Mesenchymal stem cell (in vitro differentiated cells and primary cell): ENCODE measurements around the gene FGFBP2.

Experiments
- DNase-seq: peaks from one replicate; pipeline ENCODE4 v3.0.0-alpha.2; 2013
- H2AFZ ChIP-seq: one replicate; pipeline ENCODE4 v1.6.1; 2013; ENCODE audit warnings: low read depth, mild to moderate bottlenecking, control low read depth, inconsistent platforms, low read length, moderate library complexity
- H2AK5ac ChIP-seq: 2 replicates; pipeline ENCODE4 v1.6.1; 2013; ENCODE audit warnings: low read length, moderate library complexity, mild to moderate bottlenecking, inconsistent platforms; ENCODE audit not compliant: severe bottlenecking
- H2BK120ac ChIP-seq: one replicate; pipeline ENCODE4 v1.6.1; 2013; ENCODE audit warnings: low read depth, mild to moderate bottlenecking, inconsistent platforms, low read length, moderate library complexity
- H2BK12ac ChIP-seq, 2 experiments: one replicate each; pipeline ENCODE4 v1.6.1; 2013; ENCODE audit warnings: inconsistent platforms in 2 of 2, low read length in 2 of 2, mild to moderate bottlenecking in 2 of 2, moderate library complexity in 2 of 2, control low read depth in 1 of 2
- H2BK15ac ChIP-seq: one replicate; pipeline ENCODE4 v1.6.1; 2013; ENCODE audit warnings: mild to moderate bottlenecking, low read depth, inconsistent platforms; ENCODE audit not compliant: poor library complexity, severe bottlenecking
- H2BK5ac ChIP-seq: 2 replicates; pipeline ENCODE4 v1.6.1; 2013; ENCODE audit warnings: low read depth, mild to moderate bottlenecking, low read length, control low read depth, inconsistent platforms; ENCODE audit not compliant: poor library complexity, severe bottlenecking
- H3K14ac ChIP-seq, 2 experiments: one replicate each; pipeline ENCODE4 v1.6.1; 2013; ENCODE audit warnings: inconsistent platforms in 2 of 2, low read length in 2 of 2, control low read depth in 1 of 2, mild to moderate bottlenecking in 1 of 2, moderate library complexity in 1 of 2
- H3K18ac ChIP-seq, 2 experiments: one replicate each; pipeline ENCODE4 v1.6.1; 2013; ENCODE audit warnings: inconsistent platforms in 2 of 2, low read length in 2 of 2, control low read depth in 1 of 2, low read depth in 1 of 2, mild to moderate bottlenecking in 1 of 2
- H3K23ac ChIP-seq, 2 experiments: one replicate each; pipeline ENCODE4 v1.6.1; 2013; ENCODE audit warnings: inconsistent platforms in 2 of 2, low read length in 2 of 2, mild to moderate bottlenecking in 2 of 2, moderate library complexity in 2 of 2, control low read depth in 1 of 2
- H3K27ac ChIP-seq: 2 replicates; pipeline ENCODE4 v1.5.1; 2013; ENCODE audit warnings: mild to moderate bottlenecking, moderate library complexity, low read length, control low read depth, inconsistent platforms; ENCODE audit not compliant: poor library complexity, severe bottlenecking
- H3K27me3 ChIP-seq, 2 experiments: 2 replicates each; pipeline versions ENCODE4 v1.6.1 to v1.7.0; 2013; ENCODE audit warnings: low read length in 2 of 2, mild to moderate bottlenecking in 2 of 2, moderate library complexity in 2 of 2, control low read depth in 1 of 2, inconsistent platforms in 1 of 2; ENCODE audit not compliant: control insufficient read depth in 1 of 2, insufficient read depth in 1 of 2
- H3K36me3 ChIP-seq, 2 experiments: 2 replicates each; pipeline versions ENCODE4 v1.6.1 to v1.7.0; 2013; ENCODE audit warnings: low read length in 2 of 2, control low read depth in 1 of 2, inconsistent platforms in 1 of 2, low read depth in 1 of 2, mild to moderate bottlenecking in 1 of 2; ENCODE audit not compliant: insufficient read depth in 2 of 2, control insufficient read depth in 1 of 2
- H3K4ac ChIP-seq, 2 experiments: one replicate each; pipeline ENCODE4 v1.6.1; 2013; ENCODE audit warnings: inconsistent platforms in 2 of 2, low read length in 2 of 2, mild to moderate bottlenecking in 2 of 2, moderate library complexity in 2 of 2, control low read depth in 1 of 2, low read depth in 1 of 2
- H3K4me1 ChIP-seq: 2 replicates; pipeline ENCODE4 v1.6.1; 2013; ENCODE audit warnings: low read depth, low read length, control low read depth; ENCODE audit not compliant: control insufficient read depth, insufficient read depth
- H3K4me2 ChIP-seq: 2 replicates; pipeline ENCODE4 v1.6.1; 2013; ENCODE audit warnings: low read length, mild to moderate bottlenecking, inconsistent platforms; ENCODE audit not compliant: poor library complexity, severe bottlenecking
- H3K4me3 ChIP-seq, 2 experiments: 2 replicates each; pipeline versions ENCODE4 v1.5.1 to v1.7.0; 2013; ENCODE audit warnings: low read length in 2 of 2, mild to moderate bottlenecking in 2 of 2, control low read depth in 1 of 2, low read depth in 1 of 2; ENCODE audit not compliant: insufficient read depth in 1 of 2
- H3K79me1 ChIP-seq: replicated peaks from 2 replicates; pipeline ENCODE4 v1.6.1; 2013; ENCODE audit warnings: mild to moderate bottlenecking, control low read depth, low read length, inconsistent platforms; ENCODE audit not compliant: poor library complexity, severe bottlenecking
- H3K9ac ChIP-seq: 2 replicates; pipeline ENCODE4 v1.7.0; 2013; ENCODE audit warnings: mild to moderate bottlenecking, low read length, moderate library complexity
- H3K9me3 ChIP-seq: 2 replicates; pipeline ENCODE4 v1.7.0; 2013; ENCODE audit warnings: mild to moderate bottlenecking, low read length; ENCODE audit not compliant: control insufficient read depth
- H4K8ac ChIP-seq: one replicate; pipeline ENCODE4 v1.6.1; 2013; ENCODE audit warnings: inconsistent platforms, mild to moderate bottlenecking, low read length, moderate library complexity
- H4K91ac ChIP-seq: one replicate; pipeline ENCODE4 v1.6.1; 2013; ENCODE audit warnings: mild to moderate bottlenecking, low read length, inconsistent platforms
- WGBS: methylation state at CpG from one replicate; pipeline ENCODE4 v1.1.7; 2013; ENCODE audit warnings: mixed read lengths; 5-methylcytosine and 5-hydroxymethylcytosine counted together

Gene FGFBP2

GRCh38 chr4:15968551-15969300, 5.8 kb upstream of the FGFBP2 start:
- no peak for DNase-seq
- Histone ChIP-seq H3K4me1 (no peaks in the 10 kb centered on the region), H3K9ac (no peak overlapping the region), H3K4me2 (no peak overlapping the region), H3K27ac (no peak overlapping the region), H2BK120ac (no peak overlapping the region), H3K23ac (no peak overlapping the region), H4K91ac (no peak overlapping the region), H3K4me3 (no peak overlapping the region), H3K79me1 (no peaks in the 10 kb centered on the region), H2AFZ (no peak overlapping the region), H2BK12ac (no peak overlapping the region), H3K14ac (no peak overlapping the region), H2BK5ac (no peak overlapping the region), H3K27me3 (peaks cover 0 to 8% of the 10 kb centered on the region in 2 experiments), H3K4ac (no peak overlapping the region), H3K9me3 (peaks cover 7% of the 10 kb centered on the region), H3K36me3 (no peaks in the 10 kb centered on the region), H4K8ac (no peak overlapping the region), H3K18ac (no peak overlapping the region), H2BK15ac (no peak overlapping the region), H2AK5ac (no peak overlapping the region)
- WGBS: 97% methylated on average over 9 of the region's 11 CpGs

- no peak overlapping the region for H2BK15ac ChIP-seq
- H3K14ac ChIP-seq: no peak overlapping the region
- no peak overlapping the region for H3K4me3 ChIP-seq
- H3K4me1 ChIP-seq: peaks cover 3% of the 10 kb centered on the region
- no peak overlapping the region for H2BK5ac ChIP-seq
- 89% methylated on average over 5 of the region's 5 CpGs for WGBS
- H4K91ac ChIP-seq: no peak overlapping the region
- H2AK5ac ChIP-seq: no peak overlapping the region
- H3K79me1 ChIP-seq: no peaks in the 10 kb centered on the region
- no peak overlapping the region for H3K27ac ChIP-seq
- no peaks in the 10 kb centered on the region for H3K36me3 ChIP-seq
- H3K9ac ChIP-seq: no peak overlapping the region
- H2BK120ac ChIP-seq: no peak overlapping the region
- DNase-seq: no peak
- peaks cover 0 to 10% of the 10 kb centered on the region in 2 experiments for H3K27me3 ChIP-seq
- H2AFZ ChIP-seq: no peak overlapping the region
- peaks cover 7% of the 10 kb centered on the region for H3K9me3 ChIP-seq
- no peak overlapping the region for H2BK12ac ChIP-seq
- no peak overlapping the region for H3K4ac ChIP-seq
- no peak overlapping the region for H3K4me2 ChIP-seq
- no peak overlapping the region for H4K8ac ChIP-seq
- H3K23ac ChIP-seq: no peak overlapping the region
- H3K18ac ChIP-seq: no peak overlapping the region
Observed at GRCh38 chr4:15965325-15965724, 2.4 kb upstream of the FGFBP2 start.

GRCh38 chr4:15964159-15964558, 1.2 kb upstream of the FGFBP2 start:
- WGBS: 73% methylated on average over 5 of the region's 5 CpGs
- no peak overlapping the region for H3K4ac ChIP-seq
- no peak overlapping the region for H2BK12ac ChIP-seq
- no peak overlapping the region for H2BK120ac ChIP-seq
- no peak overlapping the region for H3K14ac ChIP-seq
- H2AK5ac ChIP-seq: no peak overlapping the region
- H2AFZ ChIP-seq: no peak overlapping the region
- no peak overlapping the region for H3K27ac ChIP-seq
- no peak overlapping the region for H3K18ac ChIP-seq
- no peak overlapping the region for H4K8ac ChIP-seq
- peaks cover 0 to 10% of the 10 kb centered on the region in 2 experiments for H3K27me3 ChIP-seq
- no peak for DNase-seq
- no peak overlapping the region for H3K4me2 ChIP-seq
- no peaks in the 10 kb centered on the region for H3K36me3 ChIP-seq
- peaks cover 3% of the 10 kb centered on the region for H3K4me1 ChIP-seq
- H3K79me1 ChIP-seq: no peaks in the 10 kb centered on the region
- H4K91ac ChIP-seq: no peak overlapping the region
- peaks cover 7% of the 10 kb centered on the region for H3K9me3 ChIP-seq
- H2BK5ac ChIP-seq: no peak overlapping the region
- H3K23ac ChIP-seq: no peak overlapping the region
- no peak overlapping the region for H3K9ac ChIP-seq
- no peak overlapping the region for H3K4me3 ChIP-seq
- no peak overlapping the region for H2BK15ac ChIP-seq

GRCh38 chr4:15963576-15963975, 601 bp upstream of the FGFBP2 start:
- H3K9me3 ChIP-seq: peaks cover 7% of the 10 kb centered on the region
- no peak overlapping the region for H3K4me2 ChIP-seq
- H3K27ac ChIP-seq: no peak overlapping the region
- no peak overlapping the region for H2BK5ac ChIP-seq
- H3K27me3 ChIP-seq: peaks cover 0 to 10% of the 10 kb centered on the region in 2 experiments
- H4K8ac ChIP-seq: no peak overlapping the region
- H4K91ac ChIP-seq: no peak overlapping the region
- DNase-seq: no peak
- no CpG with 5 or more reads among the region's 4 CpGs for WGBS
- H3K18ac ChIP-seq: no peak overlapping the region
- no peak overlapping the region for H3K4ac ChIP-seq
- peaks cover 3% of the 10 kb centered on the region for H3K4me1 ChIP-seq
- H3K4me3 ChIP-seq: no peak overlapping the region
- no peak overlapping the region for H3K23ac ChIP-seq
- no peak overlapping the region for H3K9ac ChIP-seq
- H3K14ac ChIP-seq: no peak overlapping the region
- no peak overlapping the region for H2AK5ac ChIP-seq
- H2AFZ ChIP-seq: no peak overlapping the region
- no peak overlapping the region for H2BK120ac ChIP-seq
- H2BK12ac ChIP-seq: no peak overlapping the region
- no peak overlapping the region for H2BK15ac ChIP-seq
- H3K36me3 ChIP-seq: no peaks in the 10 kb centered on the region
- H3K79me1 ChIP-seq: no peaks in the 10 kb centered on the region
